ENCODE data around the gene TMEM242. TPM values are rescaled to one million over a fixed set of nuclear protein-coding genes. Genes with fewer than 3 reads are reported as not detected.

The TMEM242 gene
- total and polyA plus RNA-seq, 9 donors, result 5.5 to 12.1 (median 10.1) TPM

GRCh38 chr6:157245436-157245835 is 77.9 kb downstream of the TMEM242 start:
- H3K4me1 ChIP-seq (ENCODE audit: insufficient read depth), result peaks cover 2% of the 10 kb centered on the region
- DNase-seq, result peak in 1 of 5 donors; percentile 21
- H3K4me3 ChIP-seq, result no peak overlapping the region
- no peaks in the 10 kb centered on the region for H3K9me3 ChIP-seq
- H3K36me3 ChIP-seq, result no peaks in the 10 kb centered on the region
- WGBS, 3 donors, result 62 to 75% (median 70%) methylated on average over 13 of the region's 13 CpGs
- H3K27me3 ChIP-seq, result no peaks in the 10 kb centered on the region
- intact Hi-C loops (cut with DNase I), result no loop called here
- no peak overlapping the region for H3K27ac ChIP-seq
- TF ChIP-seq POLR2A (IDR thresholded peaks at IDR 0.05), result no peak

GRCh38 chr6:157244780-157245179 is 78.5 kb downstream of the TMEM242 start:
- no peaks in the 10 kb centered on the region for H3K27me3 ChIP-seq
- WGBS, 3 donors, result 67 to 80% (median 78%) methylated on average over 4 of the region's 4 CpGs
- H3K4me1 ChIP-seq (ENCODE audit: insufficient read depth), result peaks cover 2% of the 10 kb centered on the region
- DNase-seq, result peak in 1 of 5 donors; percentile 13
- H3K9me3 ChIP-seq, result no peaks in the 10 kb centered on the region
- no peak for TF ChIP-seq POLR2A (IDR thresholded peaks at IDR 0.05)
- TF ChIP-seq, protein P1, sequence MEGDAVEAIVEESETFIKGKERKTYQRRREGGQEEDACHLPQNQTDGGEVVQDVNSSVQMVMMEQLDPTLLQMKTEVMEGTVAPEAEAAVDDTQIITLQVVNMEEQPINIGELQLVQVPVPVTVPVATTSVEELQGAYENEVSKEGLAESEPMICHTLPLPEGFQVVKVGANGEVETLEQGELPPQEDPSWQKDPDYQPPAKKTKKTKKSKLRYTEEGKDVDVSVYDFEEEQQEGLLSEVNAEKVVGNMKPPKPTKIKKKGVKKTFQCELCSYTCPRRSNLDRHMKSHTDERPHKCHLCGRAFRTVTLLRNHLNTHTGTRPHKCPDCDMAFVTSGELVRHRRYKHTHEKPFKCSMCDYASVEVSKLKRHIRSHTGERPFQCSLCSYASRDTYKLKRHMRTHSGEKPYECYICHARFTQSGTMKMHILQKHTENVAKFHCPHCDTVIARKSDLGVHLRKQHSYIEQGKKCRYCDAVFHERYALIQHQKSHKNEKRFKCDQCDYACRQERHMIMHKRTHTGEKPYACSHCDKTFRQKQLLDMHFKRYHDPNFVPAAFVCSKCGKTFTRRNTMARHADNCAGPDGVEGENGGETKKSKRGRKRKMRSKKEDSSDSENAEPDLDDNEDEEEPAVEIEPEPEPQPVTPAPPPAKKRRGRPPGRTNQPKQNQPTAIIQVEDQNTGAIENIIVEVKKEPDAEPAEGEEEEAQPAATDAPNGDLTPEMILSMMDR (IDR thresholded peaks at IDR 0.05), result no peak
- H3K4me3 ChIP-seq, result no peak overlapping the region
- no peak overlapping the region for H3K27ac ChIP-seq
- intact Hi-C loops (cut with DNase I), result no loop called here
- H3K36me3 ChIP-seq, result no peaks in the 10 kb centered on the region

DNA sequence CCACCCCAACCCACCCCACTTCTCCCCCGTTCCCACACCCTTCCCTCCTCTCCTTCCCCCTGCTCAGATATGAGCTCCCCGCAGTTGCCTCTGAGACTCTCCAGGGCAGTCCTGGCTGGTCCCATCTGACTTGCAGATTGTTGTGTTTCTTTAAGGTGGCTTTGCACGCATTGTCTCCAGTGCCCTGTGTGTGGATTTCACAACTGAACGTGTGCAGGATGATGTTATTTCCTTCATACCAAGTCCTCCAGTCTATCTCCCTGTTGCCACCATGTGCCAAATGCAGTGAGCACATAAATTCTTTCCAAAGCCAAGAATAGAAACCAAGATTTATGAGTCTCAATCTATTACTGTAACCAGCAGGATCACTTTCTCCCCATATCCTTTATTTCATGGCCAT is 79.1 kb downstream of the TMEM242 start:
- peaks cover 2% of the 10 kb centered on the region for H3K4me1 ChIP-seq (ENCODE audit: insufficient read depth)
- DNase-seq, result no peak

DNA sequence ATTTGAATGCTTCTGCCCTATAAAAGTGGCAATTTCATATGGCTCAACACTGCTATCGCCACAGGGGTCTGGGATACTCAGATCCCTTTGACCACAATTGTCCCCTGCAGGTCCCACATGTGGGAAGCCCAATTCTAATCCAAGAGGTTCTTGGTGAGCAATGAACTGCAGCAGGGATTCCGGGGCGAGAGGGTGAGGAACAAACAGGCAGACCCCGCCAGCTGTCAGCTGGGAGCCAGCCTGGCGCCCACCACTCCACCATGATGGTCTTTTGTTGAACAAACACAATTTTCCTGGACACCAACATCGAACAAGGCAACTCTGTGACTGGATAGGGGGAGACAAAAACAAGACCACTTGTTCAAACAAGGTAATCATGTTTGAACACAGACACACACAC is 80.5 kb downstream of the TMEM242 start:
- H3K36me3 ChIP-seq, result no peaks in the 10 kb centered on the region
- no peaks in the 10 kb centered on the region for H3K27me3 ChIP-seq
- no peak overlapping the region for H3K4me3 ChIP-seq
- no peak overlapping the region for H3K27ac ChIP-seq
- DNase-seq, result peak in 2 of 5 donors; percentile 14 to 24
- no peaks in the 10 kb centered on the region for H3K9me3 ChIP-seq
- intact Hi-C loops (cut with DNase I), result no loop called here
- WGBS, 3 donors, result 92 to 97% (median 96%) methylated on average over 6 of the region's 6 CpGs
- TF ChIP-seq POLR2A (IDR thresholded peaks at IDR 0.05) (no peak), EP300 (IDR thresholded peaks at IDR 0.05) (no peak)
- TF ChIP-seq, protein P1 (IDR thresholded peaks at IDR 0.05), result no peak
- H3K4me1 ChIP-seq (ENCODE audit: insufficient read depth), result peaks cover 2% of the 10 kb centered on the region

More for the DNA sequence above, 79.1 kb downstream of the TMEM242 start:
- 44 to 55% (median 47%) methylated on average over 4 of the region's 4 CpGs for WGBS, 3 donors
- no peak overlapping the region for H3K4me3 ChIP-seq
- no peaks in the 10 kb centered on the region for H3K36me3 ChIP-seq
- H3K27ac ChIP-seq, result no peak overlapping the region
- no peaks in the 10 kb centered on the region for H3K9me3 ChIP-seq
- intact Hi-C loops (cut with DNase I), result no loop called here
- H3K27me3 ChIP-seq, result no peaks in the 10 kb centered on the region
- TF ChIP-seq POLR2A (IDR thresholded peaks at IDR 0.05) (no peak), EP300 (IDR thresholded peaks at IDR 0.05) (no peak)
- TF ChIP-seq, protein P1 (IDR thresholded peaks at IDR 0.05), result no peak

DNA sequence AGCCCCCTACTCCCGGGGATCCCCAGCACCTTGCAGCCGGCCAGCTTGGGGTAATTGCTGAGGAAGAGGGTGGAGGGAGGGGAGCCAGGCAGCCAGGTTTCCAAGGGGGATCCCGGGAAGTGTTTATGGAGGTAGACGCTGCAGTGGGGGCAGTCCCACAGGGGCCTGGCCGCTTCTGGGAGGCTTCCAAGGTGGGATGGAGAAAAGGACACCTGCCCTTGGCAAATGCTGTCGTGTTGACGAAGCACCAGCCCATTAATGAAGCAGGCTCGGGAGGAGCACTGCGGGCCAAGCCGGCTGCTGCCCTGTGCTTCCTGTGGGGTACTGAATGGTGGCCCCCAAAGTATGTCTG is 82.4 kb downstream of the TMEM242 start:
- peak overlapping the region in 1 of 2 donors; percentile 80 for H3K27ac ChIP-seq

More for the DNA sequence above, 82.4 kb downstream of the TMEM242 start:
- TF ChIP-seq POLR2A (IDR thresholded peaks at IDR 0.05), result no peak
- TF ChIP-seq EP300 (IDR thresholded peaks at IDR 0.05), result no peak
- TF ChIP-seq, protein P1 (IDR thresholded peaks at IDR 0.05), result no peak
- Histone ChIP-seq H3K27me3 (no peaks in the 10 kb centered on the region), H3K4me1 (ENCODE audit: insufficient read depth) (peaks cover 3% of the 10 kb centered on the region), H3K4me3 (no peak overlapping the region), H3K36me3 (no peaks in the 10 kb centered on the region), H3K9me3 (no peaks in the 10 kb centered on the region)
- DNase-seq, result peak in 1 of 5 donors; percentile 60
- WGBS, 3 donors, result 73 to 86% (median 80%) methylated on average over 10 of the region's 10 CpGs
- intact Hi-C loops (cut with DNase I), result loop anchor here in 1 of 4 donors (2.0 kb wide), 1 partner anchor 32 kb away; no protein-coding TSS in a partner anchor

All from ovary (tissue), 9 donors.